GM10266 (cell line): Measurements from ENCODE around the gene GJB3.
"Not testable (repeated sequence)": the region's sequence is repeated elsewhere in the genome, so short reads cannot be mapped to it uniquely, and the experiment has no call there.

ENCODE experiments used
- DNase-seq: peaks from one replicate; pipeline ENCODE4 v3.0.0; 2012; ENCODE audit errors: extremely low spot score
- CTCF ChIP-seq: IDR thresholded peaks from 2 replicates; pipeline ENCODE4 v1.5.1; 2012; ENCODE audit warnings: mild to moderate bottlenecking, low read depth; ENCODE audit not compliant: control insufficient read depth, insufficient read depth; ENCODE audit errors: missing control alignments

GJB3 gene

GRCh38 chr1:34761776-34762307 is 19.2 kb upstream of the GJB3 start:
- no peak for TF ChIP-seq CTCF
- DNase-seq: no peak

- no peak for TF ChIP-seq CTCF
- no peak for DNase-seq
Observed at GRCh38 chr1:34762474-34763141, 18.4 kb upstream of the GJB3 start.

GRCh38 chr1:34763142-34763781 is 17.8 kb upstream of the GJB3 start:
- no peak for TF ChIP-seq CTCF
- no peak for DNase-seq

GRCh38 chr1:34768856-34769255 is 12.2 kb upstream of the GJB3 start:
- TF ChIP-seq CTCF: no peak
- no peak for DNase-seq

GRCh38 chr1:34770891-34771504 is 10.0 kb upstream of the GJB3 start:
- no peak for TF ChIP-seq CTCF
- DNase-seq: no peak

- no peak for TF ChIP-seq CTCF
- no peak for DNase-seq
Observed at GRCh38 chr1:34771573-34772371, 9.2 kb upstream of the GJB3 start.

- not testable (repeated sequence) for DNase-seq
Observed at GRCh38 chr1:34773114-34773513, 7.9 kb upstream of the GJB3 start.
